Measurements from ENCODE around the gene LIPJ. TPM values are rescaled to one million over a fixed set of nuclear protein-coding genes. Genes with fewer than 3 reads are reported as not detected.

LIPJ gene
- polyA plus RNA-seq, 2 of the 4 experiments (the other 2 are of a cell fraction) = not detected

- ATAC-seq (no peak), FAIRE-seq (no peak), DNase-seq (ENCODE audit: low read depth in 1 of 2, low spot score in 1 of 2) (no peak)
- Histone ChIP-seq H3K4me1 (no peaks in the 10 kb centered on the region; the same call in 2 of the 3 replicates), H3K4me3 (no peak overlapping the region), H3K4me2 (no peak overlapping the region), H3K9me3 (no peaks in the 10 kb centered on the region), H3K27ac (no peak overlapping the region)
- 35% methylated on average over 2 of the region's 2 CpGs for WGBS (ENCODE audit: missing lambda C conversion rate)
- ChIA-PET POLR2A (no interaction called here), CTCF (no interaction called here)
- TF ChIP-seq CHD2 (IDR thresholded peaks at IDR 0.05; ENCODE audit: low read length, partially characterized antibody) (no peak), MAZ (IDR thresholded peaks at IDR 0.05; ENCODE audit: borderline replicate concordance, low read depth, low read length) (no peak), TFCP2L1 (CRISPR knock-in tag; IDR thresholded peaks at IDR 0.05) (no peak), SREBF2 (IDR thresholded peaks at IDR 0.05) (no peak), POLR2A (IDR thresholded peaks at IDR 0.05; ENCODE audit: low read length) (no peak), CBX8 (IDR thresholded peaks at IDR 0.05) (no peak)
These were observed 48.5 kb upstream of the LIPJ start for GRCh38 chr10:88538048-88538447.

GRCh38 chr10:88540351-88540750, 46.2 kb upstream of the LIPJ start:
- WGBS (ENCODE audit: missing lambda C conversion rate) = 8% methylated on average over 1 of the region's 1 CpG
- TF ChIP-seq JUN (IDR thresholded peaks at IDR 0.05) = no peak
- TF ChIP-seq, protein P1, sequence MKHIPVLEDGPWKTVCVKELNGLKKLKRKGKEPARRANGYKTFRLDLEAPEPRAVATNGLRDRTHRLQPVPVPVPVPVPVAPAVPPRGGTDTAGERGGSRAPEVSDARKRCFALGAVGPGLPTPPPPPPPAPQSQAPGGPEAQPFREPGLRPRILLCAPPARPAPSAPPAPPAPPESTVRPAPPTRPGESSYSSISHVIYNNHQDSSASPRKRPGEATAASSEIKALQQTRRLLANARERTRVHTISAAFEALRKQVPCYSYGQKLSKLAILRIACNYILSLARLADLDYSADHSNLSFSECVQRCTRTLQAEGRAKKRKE (CRISPR knock-in tag; IDR thresholded peaks at IDR 0.05; ENCODE audit: low read depth) = no peak
- no peak for TF ChIP-seq CHD2 (IDR thresholded peaks at IDR 0.05; ENCODE audit: low read length, partially characterized antibody)
- TF ChIP-seq BHLHE40 (IDR thresholded peaks at IDR 0.05; ENCODE audit: low read depth, low read length) = no peak
- TF ChIP-seq, protein P2, sequence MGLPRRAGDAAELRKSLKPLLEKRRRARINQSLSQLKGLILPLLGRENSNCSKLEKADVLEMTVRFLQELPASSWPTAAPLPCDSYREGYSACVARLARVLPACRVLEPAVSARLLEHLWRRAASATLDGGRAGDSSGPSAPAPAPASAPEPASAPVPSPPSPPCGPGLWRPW (IDR thresholded peaks at IDR 0.05) = no peak
- TF ChIP-seq GATA3 (IDR thresholded peaks at IDR 0.05; ENCODE audit: borderline replicate concordance) = no peak
- no peak for TF ChIP-seq ZSCAN20 (CRISPR knock-in tag; IDR thresholded peaks at IDR 0.05)
- no peak for TF ChIP-seq HDAC2 (IDR thresholded peaks at IDR 0.05)
- TF ChIP-seq ZC3H11A (IDR thresholded peaks at IDR 0.05) = no peak
- no peak for TF ChIP-seq SMC3 (IDR thresholded peaks at IDR 0.05)
- TF ChIP-seq TFCP2L1 (CRISPR knock-in tag; IDR thresholded peaks at IDR 0.05) = no peak
- no peak for TF ChIP-seq RNF2 (IDR thresholded peaks at IDR 0.05; ENCODE audit: borderline replicate concordance, low read depth)
- TF ChIP-seq ESRRA (IDR thresholded peaks at IDR 0.05; ENCODE audit: borderline replicate concordance, low read length) = no peak
- no peak overlapping the region for H3K4me3 ChIP-seq
- CTCF ChIA-PET = interaction anchor here (3.1 kb wide), 1 partner anchor 12 kb away, joined by 14 read pairs; no protein-coding TSS in a partner anchor
- no peak for ATAC-seq
- no peak for FAIRE-seq
- H3K27ac ChIP-seq = no peak overlapping the region
- H3K4me1 ChIP-seq = no peaks in the 10 kb centered on the region; the same call in 2 of the 3 replicates
- no peak overlapping the region for H3K4me2 ChIP-seq
- no peak for DNase-seq (ENCODE audit: low read depth in 1 of 2, low spot score in 1 of 2)
- H3K9me3 ChIP-seq = no peaks in the 10 kb centered on the region
- POLR2A ChIA-PET = no interaction called here

DNA sequence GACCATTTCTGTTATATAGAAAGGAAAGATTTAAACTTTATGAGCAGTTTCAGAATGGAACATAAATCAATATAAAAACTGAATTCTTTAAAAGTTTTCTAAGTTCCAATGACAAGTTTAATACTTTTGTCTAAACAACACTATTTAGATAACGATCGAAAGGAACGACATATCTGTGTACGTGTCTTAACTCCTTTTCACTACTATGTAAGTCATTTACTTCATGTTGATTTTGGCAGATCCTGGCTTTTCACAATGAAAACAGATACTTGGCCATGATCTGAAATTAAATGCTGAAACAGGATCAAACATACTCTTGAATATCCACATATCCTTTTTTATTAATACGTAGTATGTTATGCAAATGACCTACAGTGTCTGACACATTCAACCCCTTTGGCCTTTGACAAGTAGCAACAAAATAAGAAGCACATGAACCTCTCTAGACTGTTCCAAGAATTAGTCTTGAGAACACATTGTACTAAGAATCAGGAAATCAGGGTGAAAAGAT, 45.4 kb upstream of the LIPJ start:
- Histone ChIP-seq H3K4me1 (no peaks in the 10 kb centered on the region; the same call in 2 of the 3 replicates), H3K4me2 (no peak overlapping the region), H3K4me3 (no peak overlapping the region), H3K27ac (no peak overlapping the region), H3K9me3 (no peaks in the 10 kb centered on the region)
- no peak for FAIRE-seq
- no peak for ATAC-seq
- WGBS (ENCODE audit: missing lambda C conversion rate) = 88% methylated on average over 5 of the region's 5 CpGs
- ChIA-PET POLR2A (no interaction called here), CTCF (interaction anchor here (3.1 kb wide), 1 partner anchor 11 kb away, joined by 14 read pairs; no protein-coding TSS in a partner anchor)
- DNase-seq (ENCODE audit: low read depth in 1 of 2, low spot score in 1 of 2) = no peak
- no peak for TF ChIP-seq RAD21 (conservative IDR thresholded peaks at IDR 0.05 in 1 of 2, IDR thresholded peaks at IDR 0.05 in 1 of 2)
- no peak for TF ChIP-seq KDM5A (IDR thresholded peaks at IDR 0.05)
- no peak for TF ChIP-seq RFX5 (IDR thresholded peaks at IDR 0.05)
- no peak for TF ChIP-seq ZSCAN20 (CRISPR knock-in tag; IDR thresholded peaks at IDR 0.05)
- no peak for TF ChIP-seq POLR2AphosphoS2 (conservative IDR thresholded peaks at IDR 0.05; ENCODE audit: low read length)
- no peak for TF ChIP-seq EHF (CRISPR knock-in tag; IDR thresholded peaks at IDR 0.05)
- TF ChIP-seq ESRRA (IDR thresholded peaks at IDR 0.05; ENCODE audit: borderline replicate concordance, low read length) = no peak
- no peak for TF ChIP-seq FOSB (CRISPR knock-in tag; IDR thresholded peaks at IDR 0.05)
- TF ChIP-seq NR3C1 (IDR thresholded peaks at IDR 0.05) = no peak
- TF ChIP-seq ZC3H11A (IDR thresholded peaks at IDR 0.05) = no peak
- TF ChIP-seq, protein P3, sequence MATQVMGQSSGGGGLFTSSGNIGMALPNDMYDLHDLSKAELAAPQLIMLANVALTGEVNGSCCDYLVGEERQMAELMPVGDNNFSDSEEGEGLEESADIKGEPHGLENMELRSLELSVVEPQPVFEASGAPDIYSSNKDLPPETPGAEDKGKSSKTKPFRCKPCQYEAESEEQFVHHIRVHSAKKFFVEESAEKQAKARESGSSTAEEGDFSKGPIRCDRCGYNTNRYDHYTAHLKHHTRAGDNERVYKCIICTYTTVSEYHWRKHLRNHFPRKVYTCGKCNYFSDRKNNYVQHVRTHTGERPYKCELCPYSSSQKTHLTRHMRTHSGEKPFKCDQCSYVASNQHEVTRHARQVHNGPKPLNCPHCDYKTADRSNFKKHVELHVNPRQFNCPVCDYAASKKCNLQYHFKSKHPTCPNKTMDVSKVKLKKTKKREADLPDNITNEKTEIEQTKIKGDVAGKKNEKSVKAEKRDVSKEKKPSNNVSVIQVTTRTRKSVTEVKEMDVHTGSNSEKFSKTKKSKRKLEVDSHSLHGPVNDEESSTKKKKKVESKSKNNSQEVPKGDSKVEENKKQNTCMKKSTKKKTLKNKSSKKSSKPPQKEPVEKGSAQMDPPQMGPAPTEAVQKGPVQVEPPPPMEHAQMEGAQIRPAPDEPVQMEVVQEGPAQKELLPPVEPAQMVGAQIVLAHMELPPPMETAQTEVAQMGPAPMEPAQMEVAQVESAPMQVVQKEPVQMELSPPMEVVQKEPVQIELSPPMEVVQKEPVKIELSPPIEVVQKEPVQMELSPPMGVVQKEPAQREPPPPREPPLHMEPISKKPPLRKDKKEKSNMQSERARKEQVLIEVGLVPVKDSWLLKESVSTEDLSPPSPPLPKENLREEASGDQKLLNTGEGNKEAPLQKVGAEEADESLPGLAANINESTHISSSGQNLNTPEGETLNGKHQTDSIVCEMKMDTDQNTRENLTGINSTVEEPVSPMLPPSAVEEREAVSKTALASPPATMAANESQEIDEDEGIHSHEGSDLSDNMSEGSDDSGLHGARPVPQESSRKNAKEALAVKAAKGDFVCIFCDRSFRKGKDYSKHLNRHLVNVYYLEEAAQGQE (IDR thresholded peaks at IDR 0.05) = no peak
- no peak for TF ChIP-seq TP53 (CRISPR knock-in tag; IDR thresholded peaks at IDR 0.05)
- TF ChIP-seq NPAS2 (CRISPR knock-in tag; IDR thresholded peaks at IDR 0.05; ENCODE audit: borderline replicate concordance) = no peak
- TF ChIP-seq HDAC2 (IDR thresholded peaks at IDR 0.05) = no peak
